GM21528 (cell line): ENCODE results near the gene DTNB.
A peak's percentile ranks its signal among the peaks of the same experiment; 100 is the strongest.
"Not testable (repeated sequence)": the region's sequence is repeated elsewhere in the genome, so short reads cannot be mapped to it uniquely, and the experiment has no call there.

ENCODE experiments used
- ATAC-seq: cut with Tn5 transposase; IDR thresholded peaks from one replicate; pipeline ENCODE4 v1.9.1; 2021; ENCODE audit warnings: mild to moderate bottlenecking, moderate library complexity; ENCODE audit not compliant: unreplicated experiment, low FRiP score

The DTNB gene

GRCh38 chr2:25684577-25685473, 11.4 kb upstream of the DTNB start:
- ATAC-seq = no peak

- no peak for ATAC-seq
These were observed 8.7 kb upstream of the DTNB start for GRCh38 chr2:25682082-25682481.

- ATAC-seq = no peak
These were observed 4.5 kb upstream of the DTNB start for GRCh38 chr2:25677877-25678276.

GRCh38 chr2:25674077-25674362, 643 bp upstream of the DTNB start:
- no peak for ATAC-seq

GRCh38 chr2:25672494-25673299, 680 bp downstream of the DTNB start:
- peak; percentile 69 for ATAC-seq

- no peak for ATAC-seq
These were observed 1.8 kb downstream of the DTNB start for GRCh38 chr2:25671622-25672021.

- no peak for ATAC-seq
These were observed 3.9 kb downstream of the DTNB start for GRCh38 chr2:25669520-25669919.

GRCh38 chr2:25666218-25666617, 7.2 kb downstream of the DTNB start:
- no peak for ATAC-seq

GRCh38 chr2:25665429-25665828, 7.9 kb downstream of the DTNB start:
- ATAC-seq = not testable (repeated sequence)

GRCh38 chr2:25664965-25665307, 8.4 kb downstream of the DTNB start:
- ATAC-seq = no peak

GRCh38 chr2:25664183-25664964, 9.0 kb downstream of the DTNB start:
- no peak for ATAC-seq

- no peak for ATAC-seq
These were observed 18.1 kb downstream of the DTNB start for GRCh38 chr2:25655316-25655715.

GRCh38 chr2:25654801-25655200, 18.6 kb downstream of the DTNB start:
- ATAC-seq = no peak

GRCh38 chr2:25651782-25652455, 21.5 kb downstream of the DTNB start:
- ATAC-seq = no peak

GRCh38 chr2:25651066-25651465, 22.3 kb downstream of the DTNB start:
- ATAC-seq = no peak

GRCh38 chr2:25650256-25650655, 23.1 kb downstream of the DTNB start:
- ATAC-seq = no peak

- ATAC-seq = no peak
These were observed 23.6 kb downstream of the DTNB start for GRCh38 chr2:25649786-25650185.

GRCh38 chr2:25642298-25642697, 31.1 kb downstream of the DTNB start:
- ATAC-seq = no peak

GRCh38 chr2:25639696-25640095, 33.7 kb downstream of the DTNB start:
- no peak for ATAC-seq

- no peak for ATAC-seq
These were observed 34.2 kb downstream of the DTNB start for GRCh38 chr2:25639131-25639530.

- ATAC-seq = no peak
These were observed 37.6 kb downstream of the DTNB start for GRCh38 chr2:25635797-25636196.
